ENCODE measurements around the gene TRIM72. TPM values are rescaled to one million over a fixed set of nuclear protein-coding genes. Genes with fewer than 3 reads are reported as not detected.

TRIM72 gene
- total RNA-seq, 1 experiment from 2014 or later = 1.2 TPM

DNA sequence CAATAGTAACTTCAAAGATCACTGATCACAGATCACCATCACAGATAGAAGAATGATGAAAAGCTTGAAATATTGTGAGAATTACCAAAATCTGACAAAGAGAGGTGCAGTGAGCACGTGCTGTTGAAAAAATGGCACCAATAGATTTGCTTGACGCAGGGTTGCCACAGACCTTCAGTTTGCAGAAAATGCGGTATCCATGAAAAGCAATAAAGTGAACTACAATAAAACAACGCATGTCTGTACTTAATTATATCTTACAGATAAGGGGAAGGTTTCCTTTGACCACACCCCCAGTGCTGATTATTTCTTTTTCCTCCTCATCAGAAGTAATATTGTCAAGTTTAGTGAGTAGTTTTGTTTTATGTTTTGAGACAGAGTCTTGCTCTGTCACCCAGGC, 24.1 kb downstream of the TRIM72 start:
- H3K18ac ChIP-seq (ENCODE audit: insufficient read length, low read depth, low read length) = no peak overlapping the region
- H2BK12ac ChIP-seq (ENCODE audit: insufficient read length, low read depth, low read length) = no peak overlapping the region
- no peaks in the 10 kb centered on the region for H3K79me1 ChIP-seq (ENCODE audit: insufficient read depth, low read depth, low read length, poor library complexity, severe bottlenecking)
- H4K20me1 ChIP-seq (ENCODE audit: control insufficient read depth, insufficient read depth, insufficient read length) = no peaks in the 10 kb centered on the region
- Mint-ChIP-seq H3K36me3 (ENCODE audit: insufficient read depth in 1 of 3, low read depth in 3 of 3) (peaks cover 0 to 6% (median 0%) of the 10 kb centered on the region in 3 experiments; a peak in 3 of 7 replicates), H3K27ac (no peak overlapping the region), H3K9me3 (peaks cover 15 to 18% of the 10 kb centered on the region in 2 experiments), H3K27me3 (ENCODE audit: low read depth) (peaks cover 3% of the 10 kb centered on the region; the same call in 1 of the 2 replicates), H3K4me3 (no peak overlapping the region), H3K4me1 (peaks cover 6 to 7% of the 10 kb centered on the region in 2 experiments; a peak in 2 of 4 replicates)
- H2AK5ac ChIP-seq (ENCODE audit: insufficient read length, low read length) = no peak overlapping the region
- no peak overlapping the region for H3T11ph ChIP-seq (ENCODE audit: low read length)
- H3K4me1 ChIP-seq (ENCODE audit: insufficient read depth, low read length) = no peaks in the 10 kb centered on the region
- no peaks in the 10 kb centered on the region for H3K27me3 ChIP-seq (ENCODE audit: insufficient read depth, low read length)
- DNase-seq = no peak
- H3K14ac ChIP-seq (ENCODE audit: insufficient read depth, low read length) = no peak overlapping the region
- H3K23me2 ChIP-seq (ENCODE audit: insufficient read length, low read depth, low read length, poor library complexity, severe bottlenecking) = no peaks in the 10 kb centered on the region
- H3K9ac ChIP-seq (ENCODE audit: extremely low read depth, insufficient read length, low read length) = no peak overlapping the region
- no peak overlapping the region for H4K8ac ChIP-seq (replicated peaks; ENCODE audit: insufficient read length, low read depth, low read length)
- no peak overlapping the region for H3K4ac ChIP-seq (ENCODE audit: low read depth, low read length)
- H2AFZ ChIP-seq (ENCODE audit: low read length) = no peak overlapping the region
- no peaks in the 10 kb centered on the region for H3K9me3 ChIP-seq (ENCODE audit: control insufficient read depth, low read depth, low read length)
- TF ChIP-seq, protein P1, sequence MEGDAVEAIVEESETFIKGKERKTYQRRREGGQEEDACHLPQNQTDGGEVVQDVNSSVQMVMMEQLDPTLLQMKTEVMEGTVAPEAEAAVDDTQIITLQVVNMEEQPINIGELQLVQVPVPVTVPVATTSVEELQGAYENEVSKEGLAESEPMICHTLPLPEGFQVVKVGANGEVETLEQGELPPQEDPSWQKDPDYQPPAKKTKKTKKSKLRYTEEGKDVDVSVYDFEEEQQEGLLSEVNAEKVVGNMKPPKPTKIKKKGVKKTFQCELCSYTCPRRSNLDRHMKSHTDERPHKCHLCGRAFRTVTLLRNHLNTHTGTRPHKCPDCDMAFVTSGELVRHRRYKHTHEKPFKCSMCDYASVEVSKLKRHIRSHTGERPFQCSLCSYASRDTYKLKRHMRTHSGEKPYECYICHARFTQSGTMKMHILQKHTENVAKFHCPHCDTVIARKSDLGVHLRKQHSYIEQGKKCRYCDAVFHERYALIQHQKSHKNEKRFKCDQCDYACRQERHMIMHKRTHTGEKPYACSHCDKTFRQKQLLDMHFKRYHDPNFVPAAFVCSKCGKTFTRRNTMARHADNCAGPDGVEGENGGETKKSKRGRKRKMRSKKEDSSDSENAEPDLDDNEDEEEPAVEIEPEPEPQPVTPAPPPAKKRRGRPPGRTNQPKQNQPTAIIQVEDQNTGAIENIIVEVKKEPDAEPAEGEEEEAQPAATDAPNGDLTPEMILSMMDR (conservative IDR thresholded peaks at IDR 0.05) = no peak
- no peak overlapping the region for H4K91ac ChIP-seq (ENCODE audit: insufficient read length, low read depth, low read length)
- no peak overlapping the region for H3K4me2 ChIP-seq (ENCODE audit: insufficient read depth, insufficient read length, low read length)
- H4K5ac ChIP-seq (ENCODE audit: insufficient read length, low read depth, low read length) = no peak overlapping the region
- H3K56ac ChIP-seq (ENCODE audit: insufficient read length, low read depth, low read length) = no peak overlapping the region
- no peak overlapping the region for H2BK5ac ChIP-seq (ENCODE audit: insufficient read length, low read length)
- H2BK20ac ChIP-seq (ENCODE audit: low read depth, low read length, poor library complexity, severe bottlenecking) = no peak overlapping the region
- H3K27ac ChIP-seq (ENCODE audit: insufficient read length, low read depth, low read length) = no peak overlapping the region
- no peaks in the 10 kb centered on the region for H3K79me2 ChIP-seq (ENCODE audit: insufficient read depth, low read length)
- no CpG with 5 or more reads among the region's 4 CpGs for WGBS (ENCODE audit: extremely low coverage, insufficient read length, low lambda C conversion rate)
- no peak overlapping the region for H3K23ac ChIP-seq (ENCODE audit: insufficient read length, low read depth, low read length)
- H2BK120ac ChIP-seq (ENCODE audit: low read depth, low read length, poor library complexity, severe bottlenecking) = no peak overlapping the region
- H2BK15ac ChIP-seq (ENCODE audit: low read depth, low read length) = no peak overlapping the region
